OCI-LY1 (cell line): ENCODE data around the gene FYCO1.

ENCODE experiments used
- H2AFZ ChIP-seq: fragments of 200-600 bp; sonication (generic), shearing (Covaris generic); 2 replicates; pipeline ENCODE4 v1.6.0; 2014; ENCODE audit warnings: antibody characterized with exemption, mild to moderate bottlenecking, low read length
- H3F3A ChIP-seq: fragments of 200-600 bp; sonication (generic), shearing (Covaris generic); 2 replicates; pipeline ENCODE4 v1.6.0; 2014; ENCODE audit warnings: mild to moderate bottlenecking, antibody characterized with exemption, low read length, moderate library complexity; ENCODE audit not compliant: insufficient read depth
- H3K27ac ChIP-seq: fragments of 200-600 bp; sonication (generic); 2 replicates; pipeline ENCODE4 v1.5.1; 2014; ENCODE audit warnings: low read length, mixed run types, mild to moderate bottlenecking, low read depth; ENCODE audit not compliant: poor library complexity, severe bottlenecking
- H3K27me3 ChIP-seq: fragments of 200-600 bp; sonication (generic); 2 replicates; pipeline ENCODE4 v1.6.0; 2014; ENCODE audit warnings: antibody characterized with exemption, mild to moderate bottlenecking, low read length, moderate library complexity; ENCODE audit not compliant: insufficient read depth
- H3K36me3 ChIP-seq: fragments of 200-600 bp; sonication (generic); 2 replicates; pipeline ENCODE4 v1.6.1; 2014; ENCODE audit warnings: mild to moderate bottlenecking, antibody characterized with exemption, low read length, moderate library complexity, mixed read lengths; ENCODE audit not compliant: insufficient read depth
- H3K4me1 ChIP-seq: fragments of 200-600 bp; sonication (generic); 2 replicates; pipeline ENCODE4 v1.5.1; 2014; ENCODE audit warnings: mild to moderate bottlenecking, low read length, moderate library complexity; ENCODE audit not compliant: insufficient read depth, severe bottlenecking
- H3K4me2 ChIP-seq: fragments of 200-600 bp; sonication (generic), shearing (Covaris generic); 2 replicates; pipeline ENCODE4 v1.6.1; 2014; ENCODE audit warnings: low read length
- H3K4me3 ChIP-seq: fragments of 200-600 bp; sonication (generic); 2 replicates; pipeline ENCODE4 v1.5.1; 2014; ENCODE audit warnings: low read length, low read depth, mild to moderate bottlenecking, mixed read lengths; ENCODE audit not compliant: poor library complexity, severe bottlenecking
- H3K79me2 ChIP-seq: fragments of 200-600 bp; shearing (Covaris generic); 2 replicates; pipeline ENCODE4 v1.6.1; 2016; ENCODE audit warnings: mixed run types, low read length, mixed read lengths; ENCODE audit not compliant: insufficient read depth
- H3K9ac ChIP-seq: fragments of 200-600 bp; sonication (generic), shearing (Covaris generic); 2 replicates; pipeline ENCODE4 v1.6.1; 2014; ENCODE audit warnings: mild to moderate bottlenecking, low read length, mixed read lengths
- H3K9me2 ChIP-seq: fragments of 200-600 bp; sonication (generic), shearing (Covaris generic); 2 replicates; pipeline ENCODE4 v1.6.1; 2014; ENCODE audit warnings: low read depth, mild to moderate bottlenecking, low read length, mixed read lengths
- H3K9me3 ChIP-seq: fragments of 200-600 bp; shearing (Covaris generic); 2 replicates; pipeline ENCODE4 v1.6.1; 2014; ENCODE audit warnings: low read length, mixed read lengths
- H4K20me1 ChIP-seq: fragments of 200-600 bp; sonication (generic), shearing (Covaris generic); 2 replicates; pipeline ENCODE4 v1.6.0; 2016; ENCODE audit warnings: mild to moderate bottlenecking, low read length; ENCODE audit not compliant: insufficient read depth
- CTCF ChIP-seq: fragments of 200-600 bp; sonication (generic), shearing (Covaris generic); IDR thresholded peaks from 2 replicates; pipeline ENCODE4 v1.5.1; 2017; ENCODE audit warnings: mild to moderate bottlenecking, antibody characterized with exemption, low read length, moderate library complexity, mixed read lengths
- EZH2 ChIP-seq: fragments of 200-600 bp; sonication (generic), shearing (Covaris generic); IDR thresholded peaks from 2 replicates; pipeline ENCODE4 v1.8.0; 2017; ENCODE audit warnings: borderline replicate concordance, mixed run types, mild to moderate bottlenecking, antibody characterized with exemption, low read length, moderate library complexity, mixed read lengths

Gene FYCO1

GRCh38 chr3:45894015-45894414, 101.6 kb downstream of the FYCO1 start:
- Histone ChIP-seq H3K9me3 (no peaks in the 10 kb centered on the region), H3K9ac (no peak overlapping the region), H3K4me3 (no peak overlapping the region), H3K27me3 (no peaks in the 10 kb centered on the region; the same call in 1 of the 2 replicates), H3K79me2 (no peaks in the 10 kb centered on the region), H3K4me1 (peaks cover 12% of the 10 kb centered on the region), H3K9me2 (no peaks in the 10 kb centered on the region), H2AFZ (no peak overlapping the region), H3F3A (no peaks in the 10 kb centered on the region), H3K27ac (no peak overlapping the region), H3K36me3 (no peaks in the 10 kb centered on the region; the same call in 1 of the 2 replicates), H4K20me1 (no peaks in the 10 kb centered on the region), H3K4me2 (no peak overlapping the region)
- TF ChIP-seq CTCF, result no peak
- TF ChIP-seq EZH2, result no peak

GRCh38 chr3:45892161-45892560, 103.5 kb downstream of the FYCO1 start:
- no peak overlapping the region for H3K27ac ChIP-seq
- H3K4me1 ChIP-seq, result peaks cover 12% of the 10 kb centered on the region
- no peaks in the 10 kb centered on the region for H3F3A ChIP-seq
- H3K27me3 ChIP-seq, result no peaks in the 10 kb centered on the region; the same call in 1 of the 2 replicates
- no peak overlapping the region for H3K4me2 ChIP-seq
- no peaks in the 10 kb centered on the region for H3K79me2 ChIP-seq
- H2AFZ ChIP-seq, result no peak overlapping the region
- TF ChIP-seq EZH2, result no peak
- no peak for TF ChIP-seq CTCF
- no peak overlapping the region for H3K9ac ChIP-seq
- H3K4me3 ChIP-seq, result no peak overlapping the region
- H4K20me1 ChIP-seq, result no peaks in the 10 kb centered on the region
- H3K9me2 ChIP-seq, result no peaks in the 10 kb centered on the region
- no peaks in the 10 kb centered on the region for H3K9me3 ChIP-seq
- H3K36me3 ChIP-seq, result no peaks in the 10 kb centered on the region; the same call in 1 of the 2 replicates

- Histone ChIP-seq H2AFZ (no peak overlapping the region), H3K4me1 (peaks cover 12% of the 10 kb centered on the region), H3K79me2 (no peaks in the 10 kb centered on the region), H4K20me1 (no peaks in the 10 kb centered on the region), H3K4me2 (no peak overlapping the region), H3K27ac (no peak overlapping the region), H3F3A (no peaks in the 10 kb centered on the region), H3K27me3 (no peaks in the 10 kb centered on the region; the same call in 1 of the 2 replicates), H3K9me3 (no peaks in the 10 kb centered on the region), H3K36me3 (no peaks in the 10 kb centered on the region; the same call in 1 of the 2 replicates), H3K9ac (no peak overlapping the region), H3K9me2 (no peaks in the 10 kb centered on the region), H3K4me3 (no peak overlapping the region)
- no peak for TF ChIP-seq EZH2
- TF ChIP-seq CTCF, result no peak
Measured at GRCh38 chr3:45890405-45890804, 105.2 kb downstream of the FYCO1 start.
